HG02642 (cell line): Measurements from ENCODE around the gene ZNF79.

Source experiments
- ATAC-seq: cut with Tn5 transposase; IDR thresholded peaks from one replicate; pipeline ENCODE4 v1.9.1; 2021; ENCODE audit warnings: mild to moderate bottlenecking; ENCODE audit not compliant: unreplicated experiment, poor library complexity

ZNF79 gene

GRCh38 chr9:127397646-127398274 lies 26.4 kb upstream of the ZNF79 start:
- no peak for ATAC-seq

GRCh38 chr9:127398275-127398647 lies 25.9 kb upstream of the ZNF79 start:
- no peak for ATAC-seq

GRCh38 chr9:127398715-127399400 lies 25.3 kb upstream of the ZNF79 start:
- ATAC-seq: no peak

GRCh38 chr9:127399736-127400269 lies 24.4 kb upstream of the ZNF79 start:
- ATAC-seq: no peak

GRCh38 chr9:127402401-127403090 lies 21.6 kb upstream of the ZNF79 start:
- ATAC-seq: no peak

DNA sequence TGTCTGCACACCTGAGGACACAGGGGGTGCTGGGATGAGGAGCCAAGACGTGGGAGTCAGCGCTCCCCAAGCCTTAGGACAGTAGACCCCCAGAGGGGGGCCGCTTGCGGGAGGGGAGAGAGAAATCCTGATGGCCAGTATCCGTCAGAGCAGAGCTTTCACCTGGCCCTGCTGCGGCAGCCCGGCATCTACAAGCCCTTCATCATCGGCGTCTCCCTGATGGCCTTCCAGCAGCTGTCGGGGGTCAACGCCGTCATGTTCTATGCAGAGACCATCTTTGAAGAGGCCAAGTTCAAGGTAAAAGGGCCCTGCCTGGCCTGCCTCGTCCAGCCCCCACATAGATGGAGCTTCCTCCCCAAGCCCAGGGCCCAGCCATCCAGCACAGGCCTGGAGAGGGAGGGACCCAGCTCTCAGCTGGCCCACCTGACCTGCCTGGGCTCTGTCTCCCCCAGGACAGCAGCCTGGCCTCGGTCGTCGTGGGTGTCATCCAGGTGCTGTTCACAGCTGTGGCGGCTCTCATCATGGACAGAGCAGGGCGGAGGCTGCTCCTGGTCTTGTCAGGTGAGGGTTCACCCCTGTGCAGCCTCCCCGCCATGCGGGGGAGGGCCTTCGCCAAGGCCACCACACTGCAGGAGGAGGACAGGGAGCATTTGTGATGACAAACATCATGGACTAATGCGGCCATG lies 20.5 kb upstream of the ZNF79 start:
- no peak for ATAC-seq

GRCh38 chr9:127404631-127405030 lies 19.6 kb upstream of the ZNF79 start:
- no peak for ATAC-seq

DNA sequence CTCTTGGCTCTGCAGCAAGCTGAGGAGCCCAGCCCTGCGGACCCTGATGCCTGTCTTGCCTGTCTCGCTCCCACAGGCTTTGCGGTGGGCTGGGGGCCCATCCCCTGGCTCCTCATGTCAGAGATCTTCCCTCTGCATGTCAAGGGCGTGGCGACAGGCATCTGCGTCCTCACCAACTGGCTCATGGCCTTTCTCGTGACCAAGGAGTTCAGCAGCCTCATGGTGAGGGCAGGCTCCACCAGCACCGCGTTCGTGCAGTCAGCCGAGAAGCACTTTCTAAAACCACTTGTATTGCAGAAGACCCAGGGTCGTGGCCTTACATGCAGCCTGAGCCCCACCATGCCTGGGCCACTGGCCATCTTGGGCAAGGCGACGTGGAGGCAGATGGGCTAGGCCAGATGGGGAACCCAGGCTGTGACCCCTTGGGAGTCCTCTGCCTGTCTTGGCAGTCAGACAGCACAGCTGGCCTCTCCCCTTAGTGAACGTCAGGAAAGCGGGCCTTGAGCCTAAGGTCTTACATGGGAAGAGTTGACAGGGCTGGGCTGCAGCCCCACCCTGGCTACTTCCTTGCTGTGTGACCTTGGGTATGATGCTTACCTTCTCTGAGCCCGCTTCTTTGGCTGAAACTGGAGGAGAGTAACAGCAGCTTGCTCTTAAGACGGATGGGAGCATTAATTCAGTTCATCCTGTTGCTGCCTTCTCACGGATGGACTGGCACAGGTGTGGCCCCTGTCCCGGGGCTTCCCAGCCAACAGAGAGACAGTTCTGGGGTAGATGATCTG lies 18.6 kb upstream of the ZNF79 start:
- ATAC-seq: no peak

- no peak for ATAC-seq
These were observed 17.2 kb upstream of the ZNF79 start for GRCh38 chr9:127406799-127407491.

- no peak for ATAC-seq
These were observed 16.7 kb upstream of the ZNF79 start for GRCh38 chr9:127407492-127407843.

- no peak for ATAC-seq
These were observed 13.1 kb upstream of the ZNF79 start for GRCh38 chr9:127411122-127411521.

GRCh38 chr9:127415141-127415540 lies 9.0 kb upstream of the ZNF79 start:
- no peak for ATAC-seq

- ATAC-seq: no peak
These were observed 8.5 kb upstream of the ZNF79 start for GRCh38 chr9:127415657-127416056.

GRCh38 chr9:127417131-127418036 lies 6.8 kb upstream of the ZNF79 start:
- ATAC-seq: no peak

GRCh38 chr9:127418037-127418471 lies 6.1 kb upstream of the ZNF79 start:
- ATAC-seq: no peak

GRCh38 chr9:127419348-127419747 lies 4.8 kb upstream of the ZNF79 start:
- ATAC-seq: no peak

- ATAC-seq: no peak
These were observed 3.1 kb upstream of the ZNF79 start for GRCh38 chr9:127421057-127421456.

DNA sequence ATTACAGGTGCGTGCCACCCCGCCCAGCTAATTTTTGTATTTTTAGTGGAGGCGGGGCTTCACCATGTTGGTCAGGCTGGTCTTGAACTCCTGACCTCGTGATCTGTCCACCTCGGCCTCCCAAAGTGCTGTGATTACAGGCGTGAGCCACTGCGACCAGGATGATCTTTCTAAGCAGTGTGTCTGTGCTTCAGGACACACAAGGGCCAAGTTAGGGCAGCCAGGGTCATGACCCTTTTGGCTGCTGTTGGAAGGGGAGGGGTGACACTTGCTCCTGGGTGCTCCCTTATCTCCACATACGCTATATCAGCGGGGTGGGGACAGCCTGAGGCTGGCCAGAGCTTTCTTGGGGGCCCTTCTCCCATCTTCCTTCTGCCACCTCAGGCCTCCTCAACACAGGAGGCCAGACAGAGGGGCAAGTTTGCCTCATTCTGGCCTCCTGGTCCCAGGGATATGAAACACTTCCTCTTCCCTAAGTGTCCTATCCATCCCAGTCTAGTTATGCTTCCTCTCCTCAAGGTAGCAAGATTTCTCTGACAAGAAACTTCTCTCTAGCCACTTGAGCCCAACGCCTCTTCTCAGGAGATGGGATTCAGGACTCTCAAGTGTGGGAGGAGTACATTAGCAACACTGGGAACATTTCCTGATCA lies 1.9 kb upstream of the ZNF79 start:
- ATAC-seq: no peak
